ENCODE data around the gene MARCHF9. TPM values are rescaled to one million over a fixed set of nuclear protein-coding genes. Genes with fewer than 3 reads are reported as not detected.

The MARCHF9 gene
- total and polyA plus RNA-seq, 11 donors, result 11.3 to 18.9 (median 13.6) TPM

GRCh38 chr12:57775044-57775443, 20.1 kb downstream of the MARCHF9 start:
- TF ChIP-seq CTCF (IDR thresholded peaks at IDR 0.05) (no peak), POLR2A (IDR thresholded peaks at IDR 0.05) (no peak)
- ATAC-seq (no peak), DNase-seq (no peak)
- Histone ChIP-seq H3K4me3 (no peak overlapping the region), H3K9me3 (no peaks in the 10 kb centered on the region), H3K27ac (no peak overlapping the region), H3K4me1 (peaks cover 0 to 27% (median 15%) of the 10 kb centered on the region in 12 donors), H3K27me3 (no peaks in the 10 kb centered on the region), H3K36me3 (peaks cover 0 to 21% (median 6%) of the 10 kb centered on the region in 9 donors)
- WGBS, 4 donors, result 86 to 95% (median 89%) methylated on average over 3 of the region's 3 CpGs
- intact Hi-C loops (cut with DNase I), result no loop called here

- Histone ChIP-seq H3K9me3 (no peaks in the 10 kb centered on the region), H3K4me3 (no peak overlapping the region), H3K36me3 (peaks cover 0 to 23% (median 6%) of the 10 kb centered on the region in 9 donors), H3K4me1 (peaks cover 0 to 27% (median 15%) of the 10 kb centered on the region in 12 donors), H3K27ac (no peak overlapping the region), H3K27me3 (no peaks in the 10 kb centered on the region)
- WGBS, 4 donors, result 76 to 85% (median 83%) methylated on average over 4 of the region's 4 CpGs
- ATAC-seq (no peak), DNase-seq (no peak)
- TF ChIP-seq POLR2A (IDR thresholded peaks at IDR 0.05) (no peak), CTCF (IDR thresholded peaks at IDR 0.05) (no peak)
- intact Hi-C loops (cut with DNase I), result no loop called here
Observed at GRCh38 chr12:57775563-57776246, 20.8 kb downstream of the MARCHF9 start.

- Histone ChIP-seq H3K27me3 (no peaks in the 10 kb centered on the region), H3K27ac (no peak overlapping the region), H3K4me1 (peaks cover 0 to 27% (median 11%) of the 10 kb centered on the region in 12 donors), H3K36me3 (peaks cover 0 to 26% (median 6%) of the 10 kb centered on the region in 9 donors), H3K4me3 (no peak overlapping the region), H3K9me3 (no peaks in the 10 kb centered on the region)
- ATAC-seq (no peak), DNase-seq (no peak)
- WGBS, 4 donors, result 87 to 92% (median 89%) methylated on average over 2 of the region's 2 CpGs
- intact Hi-C loops (cut with DNase I), result no loop called here
- no peak for TF ChIP-seq POLR2A (IDR thresholded peaks at IDR 0.05)
- no peak for TF ChIP-seq CTCF (IDR thresholded peaks at IDR 0.05)
Observed at GRCh38 chr12:57776247-57776587, 21.3 kb downstream of the MARCHF9 start.

- no peak overlapping the region for H3K4me3 ChIP-seq
- no peak for ATAC-seq
- peaks cover 0 to 35% (median 8%) of the 10 kb centered on the region in 12 donors for H3K4me1 ChIP-seq
- TF ChIP-seq CTCF (IDR thresholded peaks at IDR 0.05) (no peak), POLR2A (IDR thresholded peaks at IDR 0.05) (no peak)
- WGBS, 4 donors, result 88 to 93% (median 90%) methylated on average over 7 of the region's 7 CpGs
- no peak for DNase-seq
- H3K27ac ChIP-seq, result no peak overlapping the region
- no peaks in the 10 kb centered on the region for H3K9me3 ChIP-seq
- H3K36me3 ChIP-seq, result peaks cover 0 to 26% (median 6%) of the 10 kb centered on the region in 9 donors
- intact Hi-C loops (cut with DNase I), result no loop called here
- no peaks in the 10 kb centered on the region for H3K27me3 ChIP-seq
Observed at GRCh38 chr12:57777367-57777766, 22.5 kb downstream of the MARCHF9 start.
